ENCODE results near the gene NPPB. TPM values are rescaled to one million over a fixed set of nuclear protein-coding genes. Genes with fewer than 3 reads are reported as not detected.

NPPB gene
- total and polyA plus RNA-seq, 2 donors from 2014 or later, result not detected

- DNase-seq (peak; percentile 43 to 69 (median 64)), FAIRE-seq (no peak)
- Histone ChIP-seq H3K4me3 (ENCODE audit: low read length in 3 of 3) (no peak overlapping the region), H3K27me3 (ENCODE audit: control insufficient read depth, insufficient read depth, low read length) (no peaks in the 10 kb centered on the region), H3K36me3 (ENCODE audit: control insufficient read depth in 2 of 3, insufficient read depth in 3 of 3, low read length in 3 of 3) (no peaks in the 10 kb centered on the region), H3K9me3 (ENCODE audit: control insufficient read depth in 2 of 3, insufficient read depth in 1 of 3, low read length in 3 of 3) (no peaks in the 10 kb centered on the region), H3K27ac (ENCODE audit: low read depth in 2 of 2, low read length in 2 of 2) (no peak overlapping the region), H3K9ac (ENCODE audit: low read length in 3 of 3) (no peak overlapping the region), H3K4me1 (ENCODE audit: control insufficient read depth in 2 of 3, insufficient read depth in 2 of 3, low read depth in 1 of 3, low read length in 3 of 3) (peaks cover 0 to 10% (median 0%) of the 10 kb centered on the region in 3 donors)
- no peak for TF ChIP-seq CTCF (IDR thresholded peaks at IDR 0.05; ENCODE audit: borderline replicate concordance, extremely low read depth, insufficient read depth)
- intact Hi-C loops (cut with DNase I), result no loop called here
Measured at GRCh38 chr1:11882814-11883538, 24.2 kb upstream of the NPPB start.

- no peak for TF ChIP-seq CTCF (IDR thresholded peaks at IDR 0.05; ENCODE audit: borderline replicate concordance, extremely low read depth, insufficient read depth)
- Histone ChIP-seq H3K4me3 (ENCODE audit: low read length in 3 of 3) (no peak overlapping the region), H3K9me3 (ENCODE audit: control insufficient read depth in 2 of 3, insufficient read depth in 1 of 3, low read length in 3 of 3) (no peaks in the 10 kb centered on the region), H3K36me3 (ENCODE audit: control insufficient read depth in 2 of 3, insufficient read depth in 3 of 3, low read length in 3 of 3) (no peaks in the 10 kb centered on the region), H3K27me3 (ENCODE audit: control insufficient read depth, insufficient read depth, low read length) (no peaks in the 10 kb centered on the region), H3K9ac (ENCODE audit: low read length in 3 of 3) (no peak overlapping the region), H3K4me1 (ENCODE audit: control insufficient read depth in 2 of 3, insufficient read depth in 2 of 3, low read depth in 1 of 3, low read length in 3 of 3) (peaks cover 0 to 10% (median 0%) of the 10 kb centered on the region in 3 donors), H3K27ac (ENCODE audit: low read depth in 2 of 2, low read length in 2 of 2) (peak overlapping the region in 1 of 2 donors; percentile 13)
- FAIRE-seq (no peak), DNase-seq (peak in 1 of 5 donors; percentile 58)
- intact Hi-C loops (cut with DNase I), result no loop called here
Measured at GRCh38 chr1:11881749-11882441, 23.1 kb upstream of the NPPB start.

- FAIRE-seq (no peak), DNase-seq (peak in 4 of 5 donors; percentile 41 to 88 (median 66))
- H3K4me1 ChIP-seq (ENCODE audit: control insufficient read depth in 2 of 3, insufficient read depth in 2 of 3, low read depth in 1 of 3, low read length in 3 of 3), result peaks cover 0 to 10% (median 0%) of the 10 kb centered on the region in 3 donors
- H3K36me3 ChIP-seq (ENCODE audit: control insufficient read depth in 2 of 3, insufficient read depth in 3 of 3, low read length in 3 of 3), result no peaks in the 10 kb centered on the region
- no peak overlapping the region for H3K9ac ChIP-seq (ENCODE audit: low read length in 3 of 3)
- H3K4me3 ChIP-seq (ENCODE audit: low read length in 3 of 3), result no peak overlapping the region
- no peaks in the 10 kb centered on the region for H3K27me3 ChIP-seq (ENCODE audit: control insufficient read depth, insufficient read depth, low read length)
- H3K9me3 ChIP-seq (ENCODE audit: control insufficient read depth in 2 of 3, insufficient read depth in 1 of 3, low read length in 3 of 3), result no peaks in the 10 kb centered on the region
- no peak for TF ChIP-seq CTCF (IDR thresholded peaks at IDR 0.05; ENCODE audit: borderline replicate concordance, extremely low read depth, insufficient read depth)
- peak overlapping the region in 1 of 2 donors; percentile 13 for H3K27ac ChIP-seq (ENCODE audit: low read depth in 2 of 2, low read length in 2 of 2)
- intact Hi-C loops (cut with DNase I), result no loop called here
Measured at GRCh38 chr1:11880911-11881748, 22.4 kb upstream of the NPPB start.

All from kidney (tissue), 14 donors.